Measurements from ENCODE around the gene TBC1D10A. TPM values are rescaled to one million over a fixed set of nuclear protein-coding genes. Genes with fewer than 3 reads are reported as not detected.

TBC1D10A gene
- total and polyA plus RNA-seq, 2 experiments from 2014 or later, result 11.8 to 21.8 TPM

DNA sequence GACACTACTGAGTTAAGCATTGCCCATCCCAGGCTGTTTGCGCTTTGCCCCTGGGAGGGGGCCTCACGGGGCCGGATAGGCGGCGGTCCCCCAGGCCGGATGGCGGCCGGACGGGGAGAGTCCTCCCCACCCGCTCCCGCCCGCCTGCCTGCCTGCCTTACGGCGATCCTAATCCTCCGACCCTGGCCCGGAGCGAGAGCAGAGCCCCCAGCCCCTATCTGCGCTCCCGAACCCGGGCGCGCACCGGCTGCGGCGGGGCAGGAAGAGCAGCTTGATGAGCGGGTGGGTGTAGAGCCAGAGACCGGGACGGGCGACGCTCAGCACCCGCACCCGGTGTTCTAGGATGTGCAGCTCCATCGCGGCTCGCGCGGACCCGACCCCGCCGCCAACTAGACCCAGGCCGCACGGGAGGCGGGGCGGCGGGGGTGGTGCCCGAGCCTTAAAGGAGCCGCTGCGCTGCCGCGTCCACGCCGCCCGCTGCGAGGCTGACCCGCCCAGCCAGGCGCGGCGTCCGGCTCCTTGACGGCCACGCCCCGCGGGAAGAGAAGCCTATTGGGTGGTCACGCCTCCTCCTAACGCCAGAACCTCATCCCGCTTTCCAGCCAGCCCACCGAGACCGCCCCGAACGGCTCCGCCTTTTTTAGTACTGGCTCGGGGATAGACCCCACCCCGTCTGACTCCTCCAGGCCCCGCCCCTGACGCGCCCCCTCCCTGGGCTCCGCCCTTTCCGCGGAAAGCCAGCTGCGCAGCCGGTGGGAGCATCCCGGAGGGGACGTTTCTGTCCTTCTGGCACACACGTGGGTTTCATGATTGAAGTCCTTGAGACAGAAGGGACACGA lies 37.4 kb downstream of the TBC1D10A start, which contains the start of gene CASTOR1:
TSS of gene CASTOR1 (minus strand) at position 365 of the 839 bp plus-strand sequence. CDS start at position 357, 8 bp downstream.
- TF ChIP-seq, protein P1, sequence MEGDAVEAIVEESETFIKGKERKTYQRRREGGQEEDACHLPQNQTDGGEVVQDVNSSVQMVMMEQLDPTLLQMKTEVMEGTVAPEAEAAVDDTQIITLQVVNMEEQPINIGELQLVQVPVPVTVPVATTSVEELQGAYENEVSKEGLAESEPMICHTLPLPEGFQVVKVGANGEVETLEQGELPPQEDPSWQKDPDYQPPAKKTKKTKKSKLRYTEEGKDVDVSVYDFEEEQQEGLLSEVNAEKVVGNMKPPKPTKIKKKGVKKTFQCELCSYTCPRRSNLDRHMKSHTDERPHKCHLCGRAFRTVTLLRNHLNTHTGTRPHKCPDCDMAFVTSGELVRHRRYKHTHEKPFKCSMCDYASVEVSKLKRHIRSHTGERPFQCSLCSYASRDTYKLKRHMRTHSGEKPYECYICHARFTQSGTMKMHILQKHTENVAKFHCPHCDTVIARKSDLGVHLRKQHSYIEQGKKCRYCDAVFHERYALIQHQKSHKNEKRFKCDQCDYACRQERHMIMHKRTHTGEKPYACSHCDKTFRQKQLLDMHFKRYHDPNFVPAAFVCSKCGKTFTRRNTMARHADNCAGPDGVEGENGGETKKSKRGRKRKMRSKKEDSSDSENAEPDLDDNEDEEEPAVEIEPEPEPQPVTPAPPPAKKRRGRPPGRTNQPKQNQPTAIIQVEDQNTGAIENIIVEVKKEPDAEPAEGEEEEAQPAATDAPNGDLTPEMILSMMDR (IDR thresholded peaks at IDR 0.05; ENCODE audit: low read depth, low read length), result no peak

DNA sequence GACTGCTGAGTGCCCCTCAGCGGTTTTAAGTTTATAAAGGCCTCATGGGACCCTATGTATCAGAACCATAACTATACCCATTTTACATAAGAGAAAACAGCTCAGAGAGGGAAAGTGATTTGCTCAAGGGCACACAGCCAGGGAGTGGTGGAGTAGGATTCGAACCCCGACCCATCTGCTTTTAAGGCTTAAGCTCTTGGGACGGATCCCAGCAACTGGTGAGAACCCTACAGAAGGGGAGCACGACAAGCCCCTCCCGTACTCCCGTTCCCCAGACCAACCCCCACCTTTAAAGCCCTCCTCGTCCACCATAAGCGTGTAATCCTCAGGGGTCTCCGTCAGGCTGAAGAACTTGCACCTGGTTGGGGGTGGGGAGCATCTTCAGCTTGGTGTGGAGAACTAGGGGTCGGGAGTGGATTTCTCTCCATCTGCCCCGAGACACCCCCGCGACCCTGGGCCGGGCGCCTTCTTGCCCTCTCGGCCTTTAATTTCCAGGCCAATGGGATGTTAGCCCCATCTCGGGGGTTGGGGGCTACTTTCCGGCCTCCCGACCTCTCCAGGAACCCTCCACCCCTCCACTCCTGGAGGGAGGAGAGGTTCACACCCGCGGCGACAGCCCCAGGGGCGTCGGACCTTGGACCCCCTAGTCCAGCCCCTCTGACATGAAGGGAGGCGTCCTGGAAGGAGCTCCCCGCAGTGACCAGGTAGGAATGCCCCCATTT lies 38.2 kb downstream of the TBC1D10A start:
- H3K27me3 ChIP-seq, result no peaks in the 10 kb centered on the region
- no peaks in the 10 kb centered on the region for H3K36me3 ChIP-seq
- no peak for DNase-seq (ENCODE audit: low read depth in 1 of 2, low spot score in 1 of 2)
- no peaks in the 10 kb centered on the region for H3K9me3 ChIP-seq (ENCODE audit: low read depth)
- H3K4me1 ChIP-seq (ENCODE audit: low read depth), result peaks cover 13% of the 10 kb centered on the region
- H3K27ac ChIP-seq, result no peak overlapping the region
- TF ChIP-seq, protein P1 (IDR thresholded peaks at IDR 0.05; ENCODE audit: low read depth, low read length), result no peak
- peak overlapping the region; percentile 60 for H3K4me3 ChIP-seq

More for the DNA sequence above, 37.4 kb downstream of the TBC1D10A start, which contains the start of gene CASTOR1:
- peaks cover 13% of the 10 kb centered on the region for H3K4me1 ChIP-seq (ENCODE audit: low read depth)
- peak; percentile 99 for DNase-seq (ENCODE audit: low read depth in 1 of 2, low spot score in 1 of 2)
- H3K9me3 ChIP-seq (ENCODE audit: low read depth), result no peaks in the 10 kb centered on the region
- H3K4me3 ChIP-seq, result peak within 1 kb of the TSS; percentile 60
- H3K36me3 ChIP-seq, result no peaks in the 10 kb centered on the region
- no peaks in the 10 kb centered on the region for H3K27me3 ChIP-seq
- H3K27ac ChIP-seq, result no peak within 1 kb of the TSS

DNA sequence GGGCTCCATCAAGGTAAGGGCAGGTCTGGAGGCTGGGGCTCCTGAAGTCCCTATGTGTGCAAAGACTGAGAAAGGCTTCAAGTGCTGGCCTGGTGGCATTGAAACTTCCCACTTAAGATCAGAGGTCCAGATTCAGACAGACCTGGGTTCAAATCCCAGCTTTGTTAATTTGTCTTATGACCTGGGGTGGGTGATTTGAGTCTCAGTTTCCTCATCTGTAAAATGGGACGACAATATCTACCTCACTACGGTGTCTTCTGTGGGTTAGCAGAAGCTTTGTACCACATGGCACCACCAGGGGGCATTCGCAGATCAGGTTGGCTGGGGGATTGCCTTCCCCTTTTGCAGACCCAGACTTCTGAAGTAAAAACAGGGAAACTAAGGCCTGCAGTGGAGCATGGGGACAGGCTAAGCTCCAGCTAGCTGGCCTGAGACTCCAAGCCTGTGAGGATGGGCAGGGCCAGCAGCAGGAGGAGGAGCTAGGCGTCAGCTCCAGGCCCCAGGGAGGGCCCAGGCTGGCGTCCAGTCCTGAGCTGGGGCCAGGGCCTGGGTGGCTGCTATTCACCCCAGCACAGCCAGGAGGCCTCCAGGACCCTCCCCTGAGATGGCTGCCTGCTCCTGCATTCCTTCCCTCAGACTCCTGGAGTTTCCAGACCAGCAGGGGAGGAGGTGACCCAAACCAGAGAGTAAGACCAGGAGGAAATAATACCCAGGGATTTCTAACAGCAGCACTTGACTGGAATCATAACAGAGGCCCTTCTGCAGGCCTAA lies 38.9 kb downstream of the TBC1D10A start:
- peaks cover 13% of the 10 kb centered on the region for H3K4me1 ChIP-seq (ENCODE audit: low read depth)
- TF ChIP-seq, protein P1 (IDR thresholded peaks at IDR 0.05; ENCODE audit: low read depth, low read length), result peak; percentile 64
- no peaks in the 10 kb centered on the region for H3K36me3 ChIP-seq
- H3K27ac ChIP-seq, result no peak overlapping the region
- DNase-seq (ENCODE audit: low read depth in 1 of 2, low spot score in 1 of 2), result peak; percentile 91 to 97
- peak overlapping the region; percentile 60 for H3K4me3 ChIP-seq
- no peaks in the 10 kb centered on the region for H3K9me3 ChIP-seq (ENCODE audit: low read depth)
- no peaks in the 10 kb centered on the region for H3K27me3 ChIP-seq

DNA sequence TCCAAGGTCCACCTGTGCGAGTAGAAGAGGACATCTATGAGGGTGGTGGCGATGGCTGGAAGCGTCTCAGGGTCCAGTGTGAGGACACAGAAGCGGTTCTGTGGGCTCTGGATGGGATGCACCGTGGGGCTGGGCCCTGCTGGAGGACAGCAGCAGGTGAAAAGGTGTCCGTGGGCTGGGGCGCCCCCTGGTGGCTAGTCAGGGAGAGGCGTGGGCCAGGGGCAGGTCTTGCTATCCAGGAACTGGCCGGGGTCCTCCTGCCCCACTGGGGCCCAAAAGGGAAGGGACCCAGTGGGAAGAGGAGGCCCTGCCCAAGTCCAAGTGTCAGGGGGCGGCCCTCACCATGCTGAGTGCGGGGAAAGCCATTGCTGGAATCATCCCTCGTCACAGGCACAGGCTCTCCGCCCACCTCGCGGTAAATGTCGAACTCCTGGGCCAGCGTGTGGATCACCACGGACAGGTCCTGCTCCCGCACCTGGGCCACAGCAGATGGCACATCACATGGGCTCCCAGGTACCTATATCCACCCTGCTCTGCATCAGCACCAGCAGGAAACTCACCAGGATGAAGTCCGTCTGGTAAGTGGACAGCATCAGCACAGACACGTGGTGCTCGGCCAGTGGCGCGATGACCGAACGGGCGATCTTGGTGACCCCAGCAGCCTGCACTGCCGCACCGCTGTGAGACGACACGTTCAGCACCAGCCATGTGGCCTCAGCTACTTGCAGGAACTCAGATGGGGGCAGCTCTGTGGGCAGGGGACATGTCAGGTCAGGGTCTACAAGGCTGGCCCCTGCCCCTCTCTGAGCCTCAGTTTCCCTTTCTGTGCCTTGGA lies 39.7 kb downstream of the TBC1D10A start:
- TF ChIP-seq, protein P1 (IDR thresholded peaks at IDR 0.05; ENCODE audit: low read depth, low read length), result peak; percentile 90
- Histone ChIP-seq H3K9me3 (ENCODE audit: low read depth) (no peaks in the 10 kb centered on the region), H3K36me3 (no peaks in the 10 kb centered on the region), H3K4me3 (no peak overlapping the region), H3K27ac (no peak overlapping the region), H3K27me3 (no peaks in the 10 kb centered on the region), H3K4me1 (ENCODE audit: low read depth) (peaks cover 13% of the 10 kb centered on the region)
- peak; percentile 62 to 64 for DNase-seq (ENCODE audit: low read depth in 1 of 2, low spot score in 1 of 2)

All from cardiac muscle cell (in vitro differentiated cells and primary cell).